Limb (tissue), 2 donors: ENCODE measurements around the gene CLSTN1.
A peak's percentile ranks its signal among the peaks of the same experiment; 100 is the strongest.
"Not testable (repeated sequence)": the region's sequence is repeated elsewhere in the genome, so short reads cannot be mapped to it uniquely, and the experiment has no call there.

ENCODE experiments used
- DNase-seq, 2 donors: peaks; one replicate each; pipeline ENCODE4 v3.0.0-alpha.2; 2016; ENCODE audit errors: extremely low spot score in 2 of 2

Gene CLSTN1

GRCh38 chr1:9798236-9799130 is 25.3 kb downstream of the CLSTN1 start:
- DNase-seq = no peak

DNA sequence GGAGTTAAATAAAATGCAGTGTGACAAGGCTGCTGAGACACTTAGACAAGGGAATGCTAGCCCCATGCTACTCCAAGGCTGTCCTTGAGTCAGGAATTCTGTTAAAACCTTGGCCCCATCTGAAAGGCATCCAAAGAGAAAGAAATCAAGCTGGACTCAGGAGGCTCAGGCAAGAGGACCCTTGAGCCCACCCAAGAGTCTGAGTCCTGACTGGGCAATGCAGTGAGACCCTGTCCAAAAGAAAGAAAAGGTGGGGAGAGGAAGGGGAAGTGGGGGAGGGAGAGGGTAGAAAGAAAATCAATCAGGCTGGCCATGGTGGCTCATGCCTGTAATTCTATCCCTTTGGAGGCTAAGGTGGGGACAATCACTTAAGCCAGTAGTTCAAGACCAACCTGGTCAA is 26.7 kb downstream of the CLSTN1 start:
- no peak for DNase-seq

DNA sequence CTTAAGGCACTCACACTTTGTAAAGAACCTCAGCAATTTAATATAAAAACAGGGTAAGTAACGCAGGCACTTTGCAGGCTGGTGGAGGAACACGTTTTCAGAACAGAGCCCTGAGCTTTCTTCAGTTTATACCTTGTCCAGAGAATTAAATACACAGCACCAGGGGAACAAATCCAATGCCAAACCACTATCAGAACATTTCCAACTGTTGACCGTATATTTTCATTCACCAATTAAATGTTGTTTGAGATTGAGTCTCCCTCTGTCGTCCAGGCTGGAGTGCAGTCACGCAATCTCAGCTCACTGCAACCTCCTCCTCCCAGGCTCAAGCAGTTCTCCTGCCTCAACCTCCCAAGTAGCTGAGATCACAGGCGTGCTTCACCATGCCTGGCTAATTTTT is 29.7 kb downstream of the CLSTN1 start:
- DNase-seq = no peak

DNA sequence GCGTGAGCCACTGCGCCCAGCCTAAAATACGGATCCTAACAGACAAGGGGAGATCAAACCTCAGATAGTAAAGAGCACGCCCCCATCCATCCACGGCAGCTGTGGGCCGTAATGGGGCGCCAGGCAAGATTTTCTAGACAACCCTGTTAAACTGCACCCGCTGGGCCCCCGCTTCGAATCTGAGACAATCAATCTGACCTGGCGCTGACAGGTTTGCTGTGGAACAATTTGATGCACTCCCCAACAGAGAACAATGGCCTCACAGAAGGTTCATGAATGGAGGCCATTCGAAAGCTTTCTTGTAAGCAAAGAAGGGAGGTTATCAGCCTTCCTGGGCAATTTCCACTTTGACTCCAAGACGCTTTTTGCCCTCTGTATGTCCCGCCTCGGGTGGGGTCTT is 30.5 kb downstream of the CLSTN1 start:
- no peak for DNase-seq

GRCh38 chr1:9792156-9793042 is 31.4 kb downstream of the CLSTN1 start:
- peak in 1 of 2 donors; percentile 51 for DNase-seq

- DNase-seq = not testable (repeated sequence)
These were observed 34.1 kb downstream of the CLSTN1 start for GRCh38 chr1:9789700-9790099.

DNA sequence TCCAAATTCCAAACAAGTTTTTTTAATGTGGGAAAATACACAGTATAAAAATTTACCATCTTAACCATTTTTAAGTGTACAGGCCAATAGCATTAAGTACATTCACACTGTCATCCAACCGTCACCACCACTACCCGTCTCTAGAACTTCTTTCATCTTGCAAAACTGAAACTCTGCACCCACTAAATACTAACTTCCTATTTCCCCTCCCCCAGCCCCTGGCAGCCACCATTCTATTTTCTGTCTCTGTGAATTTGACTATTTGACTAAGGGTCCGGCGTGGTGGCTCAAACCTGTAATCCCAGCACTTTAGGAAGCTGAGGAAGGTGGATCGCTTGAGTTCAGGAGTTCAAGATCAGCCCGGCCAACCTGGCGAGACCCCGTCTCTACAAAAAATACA is 36.1 kb downstream of the CLSTN1 start:
- DNase-seq = no peak

DNA sequence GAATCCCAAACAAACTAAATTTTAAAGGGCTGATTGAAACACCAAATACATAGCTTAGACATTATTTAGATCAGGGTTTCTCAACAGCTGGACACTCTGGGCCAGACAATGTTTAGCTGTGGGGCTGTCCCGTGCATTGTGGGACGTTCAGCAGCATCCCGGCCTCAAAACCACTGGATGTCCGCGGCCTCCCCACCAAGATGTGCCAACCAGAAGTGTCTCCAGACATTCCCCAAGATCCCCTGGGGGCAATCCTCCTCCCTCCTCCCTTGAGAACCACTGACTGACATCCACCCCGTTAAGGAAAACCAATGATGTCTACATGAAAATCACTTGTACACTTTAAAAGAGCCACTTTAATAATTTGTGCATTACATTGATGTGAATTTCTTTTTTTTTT is 38.4 kb downstream of the CLSTN1 start:
- no peak for DNase-seq

DNA sequence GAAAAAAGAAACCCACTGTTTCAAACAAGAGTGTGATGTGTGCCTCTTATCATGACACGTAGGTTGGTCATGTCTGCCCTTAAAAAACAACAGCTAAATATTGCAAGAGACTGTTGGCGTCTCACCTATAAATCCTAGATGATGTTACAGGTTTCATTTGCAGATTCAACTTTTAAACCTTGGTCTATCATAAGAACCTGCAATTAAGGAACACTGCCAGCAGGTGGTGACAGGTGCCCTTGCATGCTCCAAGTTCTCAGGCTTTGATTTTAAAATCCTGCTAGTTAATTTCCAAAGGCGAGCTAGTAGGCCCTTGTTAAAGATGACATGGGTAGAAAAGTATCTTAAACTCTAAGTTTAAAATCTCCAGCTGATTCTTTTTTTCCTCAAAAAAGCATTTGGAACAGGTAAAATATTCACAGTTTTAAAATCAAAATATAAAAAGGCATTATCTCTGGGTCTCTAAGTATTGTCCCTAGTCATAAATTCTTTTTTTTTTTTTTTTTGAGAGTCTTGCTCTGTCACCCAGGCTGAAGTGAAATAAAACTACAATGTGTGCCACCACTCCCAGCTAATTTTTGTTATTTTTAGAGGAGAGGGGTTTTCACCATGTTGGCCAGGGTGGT is 39.1 kb downstream of the CLSTN1 start:
- DNase-seq = peak in 1 of 2 donors; percentile 40

- DNase-seq = no peak
These were observed 40.9 kb downstream of the CLSTN1 start for GRCh38 chr1:9782897-9783296.

- no peak for DNase-seq
These were observed 41.5 kb downstream of the CLSTN1 start for GRCh38 chr1:9782116-9782751.

- no peak for DNase-seq
These were observed 43.1 kb downstream of the CLSTN1 start for GRCh38 chr1:9780554-9781110.

- DNase-seq = no peak
These were observed 44.9 kb downstream of the CLSTN1 start for GRCh38 chr1:9778905-9779304.

- DNase-seq = no peak
These were observed 47.1 kb downstream of the CLSTN1 start for GRCh38 chr1:9776685-9777084.

- no peak for DNase-seq
These were observed 48.8 kb downstream of the CLSTN1 start for GRCh38 chr1:9774712-9775679.

DNA sequence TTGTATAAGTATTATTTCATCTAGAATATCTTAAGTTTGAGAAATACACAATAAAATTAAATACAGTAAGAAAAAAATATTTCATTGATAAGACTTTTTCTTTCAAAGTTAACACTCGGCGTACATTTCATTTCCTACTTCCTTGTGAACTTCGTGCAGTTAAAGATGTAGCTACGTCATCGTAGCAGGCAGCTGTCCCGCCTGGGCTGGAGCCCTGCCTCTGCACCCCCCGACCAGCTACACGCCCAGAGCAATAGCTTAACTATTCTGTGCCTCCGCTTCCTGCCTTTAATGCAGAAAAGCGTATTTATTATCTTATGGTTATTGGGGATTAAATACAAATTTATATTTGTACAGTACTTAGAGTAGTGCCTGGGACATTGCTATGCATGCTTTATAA is 53.5 kb downstream of the CLSTN1 start:
- DNase-seq = no peak

- no peak for DNase-seq
These were observed 54.8 kb downstream of the CLSTN1 start for GRCh38 chr1:9768983-9769382.

- DNase-seq = peak in 1 of 2 donors; percentile 32
These were observed 55.6 kb downstream of the CLSTN1 start for GRCh38 chr1:9767964-9768668.

- DNase-seq = no peak
These were observed 56.9 kb downstream of the CLSTN1 start for GRCh38 chr1:9766759-9767442.
